Stimulated activated CD8-positive, alpha-beta memory T cell treated with anti-CD3 and anti-CD28 coated beads, Interleukin-15, amount 100 ng/mL, for 48 hours (primary cell): ENCODE measurements around the gene GID8.

Source experiments
- DNase-seq, 2 donors: peaks; one replicate each; pipeline ENCODE4 v3.0.0-alpha.2; 2020; ENCODE audit warnings: low read depth in 2 of 2

Gene GID8

DNA sequence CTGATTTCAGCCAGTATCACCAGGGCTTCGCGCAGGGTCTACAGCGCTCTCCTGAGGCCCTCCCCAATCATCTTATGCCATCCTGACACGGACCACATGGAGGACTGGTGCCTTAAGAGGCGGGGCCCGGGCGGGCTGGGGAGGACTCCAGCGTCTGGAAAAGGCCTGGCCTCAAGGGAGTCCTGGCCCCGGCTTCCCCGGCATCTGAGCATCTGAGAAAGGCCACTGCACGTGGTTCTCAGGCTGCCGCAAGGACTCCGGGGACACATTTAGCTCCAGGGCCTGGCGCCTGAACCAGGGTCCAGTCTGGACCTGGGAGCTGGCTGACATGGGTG lies 47.5 kb downstream of the GID8 start:
- DNase-seq, result no peak

DNA sequence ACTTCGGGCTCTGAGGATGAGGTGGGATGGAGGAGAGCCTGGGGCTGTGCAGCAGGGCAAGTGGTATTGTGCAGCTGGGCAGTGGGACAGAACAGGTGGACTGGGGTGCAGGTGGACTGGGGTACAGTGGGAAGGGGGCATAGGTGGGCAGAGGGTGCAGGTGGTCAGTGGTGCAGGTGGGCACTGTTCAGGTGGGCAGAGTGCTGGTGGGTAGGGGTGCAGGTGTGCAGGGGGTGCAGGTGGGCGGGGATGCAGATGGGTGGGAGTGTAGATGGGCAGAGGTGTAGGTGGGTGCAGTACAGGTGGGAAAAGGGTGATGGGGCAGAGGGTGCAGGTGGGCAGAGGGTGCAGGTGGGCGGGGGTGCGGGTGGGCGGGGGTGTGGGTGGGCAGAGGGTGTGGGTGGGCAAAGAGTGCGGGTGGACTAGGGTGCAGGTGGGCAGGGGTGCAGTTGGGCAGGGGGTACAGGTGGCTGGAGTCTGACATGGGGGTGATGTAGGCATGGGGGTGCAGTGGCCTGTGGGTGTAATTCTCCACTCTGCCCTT lies 48.4 kb downstream of the GID8 start:
- DNase-seq, result no peak

DNA sequence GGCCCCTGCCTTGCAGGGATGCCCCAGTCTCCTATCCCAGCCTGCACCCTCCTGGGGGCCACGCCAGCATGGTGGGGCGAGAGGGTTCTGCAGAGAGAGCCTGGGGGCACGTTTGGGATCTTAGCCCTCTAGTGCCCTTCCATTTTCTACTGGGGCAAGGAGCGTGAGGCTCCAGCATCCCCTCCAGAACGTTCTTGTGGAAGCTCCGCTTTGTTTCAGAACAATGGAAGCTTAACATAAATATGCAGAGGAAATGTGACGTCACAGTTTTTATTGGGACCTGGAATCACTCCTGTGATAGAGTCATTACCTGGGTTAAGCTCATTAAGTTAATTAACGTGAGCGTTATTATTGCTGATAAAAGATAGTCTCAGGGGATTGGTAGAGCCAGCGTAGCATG lies 49.2 kb downstream of the GID8 start:
- DNase-seq, result no peak

DNA sequence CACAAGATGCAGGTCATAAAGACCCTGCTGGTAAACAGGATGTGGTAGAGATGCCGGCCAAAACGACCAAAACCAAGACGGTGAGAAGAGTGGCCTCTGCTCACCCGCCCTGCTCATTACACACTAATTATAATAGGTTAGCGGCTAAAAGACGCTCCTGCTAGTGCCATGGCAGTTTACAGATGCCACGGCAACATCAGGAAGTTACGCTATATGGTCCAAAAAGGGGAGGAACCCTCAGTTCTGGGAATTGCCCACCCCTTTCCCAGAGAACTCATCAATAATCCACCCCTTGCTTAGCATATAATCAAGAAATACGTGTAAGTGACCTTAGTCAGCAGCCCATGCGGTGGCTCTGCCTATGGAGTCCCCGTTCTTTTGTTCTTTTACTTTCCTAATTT lies 51.3 kb downstream of the GID8 start:
- no peak for DNase-seq

DNA sequence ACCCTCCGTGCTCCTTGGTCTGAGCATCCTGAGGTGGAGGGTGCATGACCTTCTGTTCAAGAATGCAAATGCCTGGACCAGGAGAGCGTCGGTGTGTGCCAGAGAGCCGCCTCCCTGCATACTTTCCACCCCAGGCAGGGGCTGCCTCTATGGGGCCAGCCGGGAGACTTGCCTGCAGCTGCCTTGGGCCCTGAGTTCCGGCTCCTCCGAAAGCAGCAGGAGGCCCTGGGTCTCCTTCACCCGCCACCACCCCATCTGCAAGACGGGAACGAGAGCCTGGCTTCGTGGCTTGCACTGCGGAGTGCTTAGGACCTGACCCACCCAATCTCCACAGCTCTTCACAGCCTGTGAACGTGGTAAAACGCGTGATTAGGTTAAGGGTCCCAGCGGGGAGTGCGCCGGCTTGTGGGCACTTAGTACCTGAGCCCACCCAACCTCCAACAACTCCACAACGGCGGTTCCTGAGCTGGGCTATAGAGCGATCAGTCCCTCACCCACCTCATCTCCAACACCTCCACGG lies 52.4 kb downstream of the GID8 start:
- DNase-seq, result no peak

DNA sequence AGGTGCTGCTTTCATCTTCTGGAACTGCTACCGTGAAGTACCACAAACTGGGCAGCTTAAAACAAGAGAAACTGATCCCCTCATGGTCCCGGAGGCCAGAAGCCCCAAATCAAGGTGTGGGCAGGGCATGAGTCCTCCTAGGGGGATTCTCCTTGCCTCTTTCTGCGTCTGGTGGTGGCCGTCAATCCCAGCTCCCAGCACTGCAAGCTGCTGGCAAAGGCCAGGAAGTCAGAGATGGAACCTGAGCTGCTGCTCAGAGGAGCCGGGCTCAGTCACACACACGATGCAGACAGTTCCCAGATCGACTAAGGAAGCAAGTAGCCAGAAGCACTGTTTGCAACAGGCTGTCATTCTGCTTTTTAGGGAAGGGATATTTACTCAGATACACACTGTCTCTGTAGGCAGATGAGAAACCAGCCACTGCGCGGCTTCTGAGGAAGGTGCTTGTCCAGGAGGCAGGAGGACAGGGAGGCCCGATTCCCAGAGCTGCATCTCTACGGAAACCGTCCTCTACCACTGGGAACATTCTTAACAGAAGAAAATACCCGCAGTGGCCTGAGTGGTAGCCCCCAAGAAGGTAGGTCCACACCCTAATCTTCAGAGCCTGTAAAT lies 53.4 kb downstream of the GID8 start:
- DNase-seq, result no peak

DNA sequence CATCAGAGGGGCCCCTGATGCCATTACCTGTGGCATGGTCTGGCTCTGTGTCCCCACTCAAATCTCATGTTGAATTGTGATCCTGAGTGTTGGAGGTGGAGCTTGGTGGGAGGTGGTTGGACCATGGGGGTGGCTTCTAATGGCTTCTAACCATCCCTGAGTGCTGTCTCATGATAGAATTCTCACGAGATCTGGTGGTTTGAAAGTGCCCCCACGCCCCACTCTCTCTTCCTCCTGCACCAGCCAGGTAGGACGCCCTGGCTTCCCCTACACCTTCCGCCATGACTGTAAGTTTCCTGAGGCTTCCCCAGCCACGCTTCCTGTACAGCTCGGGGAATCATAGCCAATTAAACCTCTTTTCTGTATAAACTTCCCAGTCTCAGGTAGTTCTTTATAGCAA lies 53.9 kb downstream of the GID8 start:
- no peak for DNase-seq

DNA sequence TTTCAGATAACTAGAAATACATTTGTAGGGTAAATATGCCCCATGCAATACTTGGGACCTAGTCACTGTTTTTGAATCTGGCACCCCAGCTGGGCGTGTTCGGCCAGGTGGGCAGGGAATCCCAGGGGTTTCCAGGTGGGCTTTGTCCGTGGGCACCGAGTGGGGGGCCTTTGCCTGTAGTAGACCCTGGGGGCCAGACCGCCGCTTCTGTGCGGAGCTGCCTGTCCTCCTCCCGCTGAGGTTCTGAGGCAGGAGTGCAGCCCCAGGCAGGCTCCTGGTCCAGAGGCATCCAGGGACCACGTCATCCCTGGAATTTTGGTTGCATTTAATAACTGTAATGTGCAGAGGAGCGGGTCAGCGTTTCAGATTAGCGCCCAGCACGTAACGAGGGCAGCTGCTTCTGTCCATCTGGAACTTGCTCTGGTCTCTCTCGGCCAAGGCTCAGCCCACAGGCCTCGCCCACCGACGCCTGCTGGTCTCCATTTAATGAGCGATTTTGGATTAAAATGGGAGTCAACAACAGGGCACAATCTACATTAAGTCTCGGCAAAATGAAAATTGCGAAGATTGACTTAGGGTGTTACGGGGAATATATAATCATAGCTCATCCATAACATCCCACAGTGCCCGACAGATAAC lies 56.0 kb downstream of the GID8 start:
- no peak for DNase-seq

DNA sequence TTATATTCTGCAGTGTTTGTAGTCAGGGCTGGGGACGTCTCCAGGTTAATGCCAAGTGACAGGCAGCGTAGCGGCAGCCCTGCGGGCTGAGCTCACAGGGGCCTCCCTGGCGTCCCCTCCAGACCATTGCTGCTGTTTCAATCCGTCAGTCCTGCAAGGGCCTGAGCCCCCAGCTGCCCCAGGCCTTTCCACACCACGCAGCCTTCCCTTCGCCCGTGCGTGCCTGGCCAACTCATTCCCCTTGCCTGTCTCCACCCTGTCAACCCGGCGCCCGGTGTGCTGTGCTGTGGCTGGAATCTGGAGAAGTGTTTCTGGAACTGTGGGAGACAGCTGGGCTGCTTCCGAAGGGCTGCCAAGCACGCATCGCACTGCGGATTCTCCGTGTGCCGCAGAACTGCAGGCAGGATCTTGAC lies 56.9 kb downstream of the GID8 start:
- DNase-seq, result no peak

DNA sequence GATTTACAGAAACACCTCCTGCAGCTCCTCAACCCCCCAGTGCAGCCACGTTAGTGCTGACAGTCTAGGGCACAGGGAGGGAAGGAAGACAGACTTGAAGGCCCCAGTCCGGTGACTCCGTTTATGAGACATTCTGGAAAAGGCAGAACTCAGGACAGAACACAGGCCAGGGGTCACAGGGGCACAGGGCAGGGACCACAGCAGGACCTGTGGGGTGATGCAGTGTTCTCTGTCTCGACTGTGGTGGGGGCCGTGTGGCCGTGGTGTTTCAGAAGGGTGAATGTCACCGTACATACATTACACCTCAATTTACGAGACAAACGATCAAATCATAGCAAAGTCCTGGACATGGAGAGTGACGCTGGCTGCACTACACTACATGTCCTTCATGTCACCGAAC lies 57.5 kb downstream of the GID8 start:
- DNase-seq, result no peak

DNA sequence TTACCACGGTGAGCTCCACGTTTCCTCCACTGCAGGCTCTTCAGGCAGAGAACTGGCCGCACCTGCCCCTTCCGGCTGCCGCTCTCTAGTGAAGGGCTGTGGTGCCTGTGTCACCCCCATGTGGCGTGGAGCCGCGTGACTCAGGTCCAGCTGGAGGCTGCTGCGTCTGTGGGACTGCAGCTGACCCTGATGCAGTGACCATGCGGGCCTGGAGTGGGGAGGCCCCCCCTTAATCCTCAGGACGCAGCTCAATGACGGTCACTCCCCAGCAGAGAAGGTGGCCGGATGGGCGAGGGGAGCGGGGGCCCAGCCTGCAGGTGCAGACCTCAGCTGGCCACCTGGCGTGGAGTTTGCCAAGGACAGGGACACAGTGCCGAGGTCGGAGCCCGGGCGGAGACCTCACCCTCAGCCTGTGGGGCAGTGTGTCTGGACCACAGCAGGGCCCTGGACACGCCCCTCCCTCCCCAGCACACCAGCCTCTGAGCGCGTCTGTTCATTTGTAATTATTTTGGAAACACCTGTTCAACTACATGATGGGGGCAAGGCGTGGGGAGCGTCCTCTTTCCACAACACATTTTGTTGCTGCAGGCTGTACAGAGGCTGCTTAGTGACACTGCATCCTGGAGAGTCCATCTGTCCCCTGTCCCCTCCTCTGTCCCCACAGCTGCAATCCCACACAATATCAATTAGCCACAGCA lies 58.1 kb downstream of the GID8 start:
- DNase-seq, result no peak

DNA sequence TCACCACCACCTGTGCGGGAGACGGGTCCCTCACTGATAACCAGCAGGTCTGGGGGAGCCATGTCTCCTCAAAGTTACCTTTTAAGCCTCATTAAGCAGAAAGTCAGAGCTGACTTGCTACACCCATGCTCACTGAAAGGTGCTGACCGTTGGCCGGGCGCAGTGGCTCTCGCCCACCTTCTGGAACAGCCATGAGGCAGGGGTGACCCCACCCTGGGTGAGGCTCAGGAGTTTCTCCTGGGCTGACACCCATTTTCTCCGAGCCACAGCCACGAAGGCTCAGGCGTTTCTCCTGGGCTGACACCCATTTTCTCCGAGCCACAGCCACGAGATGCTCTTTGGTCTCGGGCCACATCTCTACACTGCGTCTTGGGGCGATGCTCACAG lies 58.6 kb downstream of the GID8 start:
- DNase-seq, result no peak

DNA sequence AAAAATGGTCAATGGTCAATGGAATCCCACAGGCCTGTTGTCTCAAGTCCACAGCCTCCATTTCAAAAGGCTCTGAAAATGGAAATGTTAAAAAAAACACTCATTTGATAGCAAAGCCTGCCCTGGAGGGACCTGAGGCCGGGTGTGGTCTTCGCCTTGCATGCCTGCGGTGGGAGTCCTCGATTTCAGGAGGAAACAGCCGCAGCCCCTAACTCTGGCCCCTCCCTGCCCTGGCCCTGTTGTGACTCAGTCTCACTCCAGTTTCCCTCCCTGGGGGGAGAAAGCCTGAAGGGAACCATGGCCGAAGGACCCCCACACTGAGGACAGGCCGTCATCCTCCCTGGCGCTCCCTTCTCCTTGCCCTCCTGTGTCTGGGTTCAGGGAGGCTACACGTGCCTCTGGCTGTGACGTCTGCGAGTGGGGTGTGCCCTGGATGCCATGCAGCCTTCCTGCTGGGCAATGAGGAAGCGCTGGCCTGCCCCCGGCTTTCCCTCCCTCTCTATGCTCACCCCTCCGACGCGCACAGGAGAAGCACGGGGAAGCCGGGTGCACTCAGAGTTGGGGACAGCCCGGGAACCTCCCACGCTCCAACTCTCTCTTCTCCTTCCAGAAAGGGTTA lies 59.6 kb downstream of the GID8 start:
- DNase-seq, result no peak
